ENCODE measurements around the gene RAB11FIP4. TPM values are rescaled to one million over a fixed set of nuclear protein-coding genes. Genes with fewer than 3 reads are reported as not detected.

The RAB11FIP4 gene
- total and polyA plus RNA-seq, 9 of the 15 experiments (the other 6 are each of a cell fraction or from before 2014, with no cell fraction given) = 0.62 to 16.6 (median 8.9) TPM

DNA sequence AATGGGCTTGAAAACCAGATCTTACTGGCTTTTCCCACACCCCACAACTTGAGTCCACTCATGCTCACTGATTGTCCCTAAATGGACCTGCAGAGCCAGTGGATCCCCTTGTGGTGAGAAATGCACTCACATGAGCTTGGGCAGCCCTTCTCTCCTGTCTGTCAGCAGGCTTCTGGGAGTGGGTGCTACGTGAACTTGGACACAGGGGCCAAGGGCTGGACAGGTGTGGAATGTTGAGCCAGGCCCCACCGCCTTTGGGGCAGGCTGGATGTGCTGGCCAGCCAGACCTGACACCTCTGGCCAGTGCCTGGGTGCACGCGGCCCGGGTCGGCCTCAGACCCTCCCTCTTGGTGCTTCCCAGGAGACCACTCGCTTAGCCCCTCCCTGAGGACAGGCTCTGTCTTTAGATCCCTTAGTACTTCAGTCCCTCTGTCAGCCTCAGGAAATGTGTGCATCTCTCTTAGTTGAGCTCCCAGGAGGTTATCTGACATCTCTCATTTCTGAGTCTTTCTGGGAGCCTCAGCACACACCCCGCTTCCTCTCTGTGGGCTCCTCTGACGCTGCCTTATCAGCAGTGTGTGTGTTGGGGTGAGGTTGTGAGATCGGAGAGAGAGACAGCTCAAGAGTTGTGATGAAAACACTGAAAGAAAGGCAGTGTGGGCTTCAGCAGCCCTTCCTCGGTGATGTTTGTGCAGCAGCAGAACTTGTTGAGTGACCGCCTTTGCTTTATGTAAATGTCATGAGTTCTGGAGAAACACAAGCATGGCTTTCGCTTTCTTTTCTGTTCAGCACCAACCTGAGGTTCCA lies 117.0 kb downstream of the RAB11FIP4 start (continued):
- TF ChIP-seq, protein P1, sequence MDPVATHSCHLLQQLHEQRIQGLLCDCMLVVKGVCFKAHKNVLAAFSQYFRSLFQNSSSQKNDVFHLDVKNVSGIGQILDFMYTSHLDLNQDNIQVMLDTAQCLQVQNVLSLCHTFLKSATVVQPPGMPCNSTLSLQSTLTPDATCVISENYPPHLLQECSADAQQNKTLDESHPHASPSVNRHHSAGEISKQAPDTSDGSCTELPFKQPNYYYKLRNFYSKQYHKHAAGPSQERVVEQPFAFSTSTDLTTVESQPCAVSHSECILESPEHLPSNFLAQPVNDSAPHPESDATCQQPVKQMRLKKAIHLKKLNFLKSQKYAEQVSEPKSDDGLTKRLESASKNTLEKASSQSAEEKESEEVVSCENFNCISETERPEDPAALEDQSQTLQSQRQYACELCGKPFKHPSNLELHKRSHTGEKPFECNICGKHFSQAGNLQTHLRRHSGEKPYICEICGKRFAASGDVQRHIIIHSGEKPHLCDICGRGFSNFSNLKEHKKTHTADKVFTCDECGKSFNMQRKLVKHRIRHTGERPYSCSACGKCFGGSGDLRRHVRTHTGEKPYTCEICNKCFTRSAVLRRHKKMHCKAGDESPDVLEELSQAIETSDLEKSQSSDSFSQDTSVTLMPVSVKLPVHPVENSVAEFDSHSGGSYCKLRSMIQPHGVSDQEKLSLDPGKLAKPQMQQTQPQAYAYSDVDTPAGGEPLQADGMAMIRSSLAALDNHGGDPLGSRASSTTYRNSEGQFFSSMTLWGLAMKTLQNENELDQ (CRISPR knock-in tag; IDR thresholded peaks at IDR 0.05; ENCODE audit: borderline replicate concordance) = 0 out of 2 replicates have a peak, but pooled peaks have one; percentile 26
- peak; percentile 74; the same call in 1 of the 2 replicates for TF ChIP-seq RNF2 (IDR thresholded peaks at IDR 0.05)
- TF ChIP-seq ZBTB7A (IDR thresholded peaks at IDR 0.05; ENCODE audit: borderline replicate concordance, control insufficient read depth, low read depth, low read length) = peak; percentile 54; the same call in 1 of the 2 replicates
- no peak for TF ChIP-seq SREBF1 (IDR thresholded peaks at IDR 0.05; ENCODE audit: borderline replicate concordance, low read depth, low read length)
- TF ChIP-seq, protein P2, sequence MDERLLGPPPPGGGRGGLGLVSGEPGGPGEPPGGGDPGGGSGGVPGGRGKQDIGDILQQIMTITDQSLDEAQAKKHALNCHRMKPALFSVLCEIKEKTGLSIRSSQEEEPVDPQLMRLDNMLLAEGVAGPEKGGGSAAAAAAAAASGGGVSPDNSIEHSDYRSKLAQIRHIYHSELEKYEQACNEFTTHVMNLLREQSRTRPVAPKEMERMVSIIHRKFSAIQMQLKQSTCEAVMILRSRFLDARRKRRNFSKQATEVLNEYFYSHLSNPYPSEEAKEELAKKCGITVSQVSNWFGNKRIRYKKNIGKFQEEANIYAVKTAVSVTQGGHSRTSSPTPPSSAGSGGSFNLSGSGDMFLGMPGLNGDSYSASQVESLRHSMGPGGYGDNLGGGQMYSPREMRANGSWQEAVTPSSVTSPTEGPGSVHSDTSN (CRISPR knock-in tag; IDR thresholded peaks at IDR 0.05; ENCODE audit: low read depth) = no peak
- TF ChIP-seq, protein P2 (tag; conservative IDR thresholded peaks at IDR 0.05; ENCODE audit: low read depth) = 0 out of 2 replicates have a peak, but pooled peaks have one; percentile 40
- peak; percentile 72 for TF ChIP-seq ARID1B (IDR thresholded peaks at IDR 0.05)
- TF ChIP-seq ZNF77 (CRISPR knock-in tag; IDR thresholded peaks at IDR 0.05) = no peak
- TF ChIP-seq, protein P3, sequence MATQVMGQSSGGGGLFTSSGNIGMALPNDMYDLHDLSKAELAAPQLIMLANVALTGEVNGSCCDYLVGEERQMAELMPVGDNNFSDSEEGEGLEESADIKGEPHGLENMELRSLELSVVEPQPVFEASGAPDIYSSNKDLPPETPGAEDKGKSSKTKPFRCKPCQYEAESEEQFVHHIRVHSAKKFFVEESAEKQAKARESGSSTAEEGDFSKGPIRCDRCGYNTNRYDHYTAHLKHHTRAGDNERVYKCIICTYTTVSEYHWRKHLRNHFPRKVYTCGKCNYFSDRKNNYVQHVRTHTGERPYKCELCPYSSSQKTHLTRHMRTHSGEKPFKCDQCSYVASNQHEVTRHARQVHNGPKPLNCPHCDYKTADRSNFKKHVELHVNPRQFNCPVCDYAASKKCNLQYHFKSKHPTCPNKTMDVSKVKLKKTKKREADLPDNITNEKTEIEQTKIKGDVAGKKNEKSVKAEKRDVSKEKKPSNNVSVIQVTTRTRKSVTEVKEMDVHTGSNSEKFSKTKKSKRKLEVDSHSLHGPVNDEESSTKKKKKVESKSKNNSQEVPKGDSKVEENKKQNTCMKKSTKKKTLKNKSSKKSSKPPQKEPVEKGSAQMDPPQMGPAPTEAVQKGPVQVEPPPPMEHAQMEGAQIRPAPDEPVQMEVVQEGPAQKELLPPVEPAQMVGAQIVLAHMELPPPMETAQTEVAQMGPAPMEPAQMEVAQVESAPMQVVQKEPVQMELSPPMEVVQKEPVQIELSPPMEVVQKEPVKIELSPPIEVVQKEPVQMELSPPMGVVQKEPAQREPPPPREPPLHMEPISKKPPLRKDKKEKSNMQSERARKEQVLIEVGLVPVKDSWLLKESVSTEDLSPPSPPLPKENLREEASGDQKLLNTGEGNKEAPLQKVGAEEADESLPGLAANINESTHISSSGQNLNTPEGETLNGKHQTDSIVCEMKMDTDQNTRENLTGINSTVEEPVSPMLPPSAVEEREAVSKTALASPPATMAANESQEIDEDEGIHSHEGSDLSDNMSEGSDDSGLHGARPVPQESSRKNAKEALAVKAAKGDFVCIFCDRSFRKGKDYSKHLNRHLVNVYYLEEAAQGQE (IDR thresholded peaks at IDR 0.05; ENCODE audit: borderline replicate concordance) = peak; percentile 79
- TF ChIP-seq, protein P3 (CRISPR knock-in tag; IDR thresholded peaks at IDR 0.05; ENCODE audit: low read depth) = no peak

All from K562 (cell line).